HepG2 (cell line): Measurements from ENCODE around the gene UBAC2. TPM values are rescaled to one million over a fixed set of nuclear protein-coding genes. Genes with fewer than 3 reads are reported as not detected.

Experiments used
- ATAC-seq: fragments of 200-7000 bp; cut with Tn5 transposase; 3 replicates; pipeline ENCODE4 v1.9.1; 2020; ENCODE audit warnings: mild to moderate bottlenecking, moderate library complexity
- BruUV-seq: library from RNA; stranded (reverse); fragments of 400-500 nt; replicated peaks from 2 replicates; lab custom pipeline; 2021; lab: Mats Ljungman, UMichigan
- CTCF ChIA-PET: fragments of 300-600 bp; formaldehyde crosslinking; extraction: SDS; loops from one replicate; lab custom pipeline; 2021; ENCODE audit warnings: low total read pairs, inconsistent platforms, low intra/inter-chr PET ratio; lab: Yijun Ruan, JAX
- POLR2A ChIA-PET: fragments of 350-600 bp; sonication (Branson Sonifier 250); formaldehyde crosslinking; loops from one replicate; lab custom pipeline; 2020; ENCODE audit warnings: antibody characterized with exemption, inconsistent platforms; lab: Yijun Ruan, JAX
- DNase-seq: peaks from one replicate; pipeline ENCODE4 v3.0.0-alpha.2; 2015; ENCODE audit warnings: low spot score
- FAIRE-seq: peaks from 3 replicates; lab custom pipeline; 2011; peaks lifted over from hg19 to GRCh38; lab: Jason Lieb, UNC
- H2AFZ ChIP-seq: one replicate; pipeline ENCODE4 v1.6.1; 2011; ENCODE audit warnings: low read length, inconsistent platforms
- H3K27ac ChIP-seq: fragments of 300-600 bp; 3 replicates; pipeline ENCODE4 v1.8.0; 2011; ENCODE audit warnings: mixed run types, mild to moderate bottlenecking, mixed read lengths, low read length, inconsistent platforms; ENCODE audit not compliant: insufficient read depth; ENCODE audit errors: extremely low read length
- H3K27me3 ChIP-seq, 2 experiments: fragments of 200-600 bp in 1 of 2; 2 replicates in 1 of 2; 3 replicates in 1 of 2; pipeline versions ENCODE4 v1.6.0 to v1.8.0; 2011; ENCODE audit warnings: low read length in 2 of 2, mild to moderate bottlenecking in 2 of 2, moderate library complexity in 2 of 2, inconsistent platforms in 1 of 2; ENCODE audit not compliant: insufficient read depth in 2 of 2, control insufficient read depth in 1 of 2
- H3K36me3 ChIP-seq, 2 experiments: fragments of 200-600 bp in 1 of 2; replicated peaks in 1 of 2; 2 replicates in 1 of 2; 3 replicates in 1 of 2; pipeline versions ENCODE4 v1.5.1 to v1.8.0; 2011; ENCODE audit warnings: low read length in 2 of 2, inconsistent platforms in 1 of 2; ENCODE audit not compliant: insufficient read depth in 2 of 2, control insufficient read depth in 1 of 2
- H3K4me1 ChIP-seq: 2 replicates; pipeline ENCODE4 v1.5.1; 2012; ENCODE audit warnings: low read length, inconsistent platforms; ENCODE audit not compliant: insufficient read depth
- H3K4me2 ChIP-seq: 2 replicates; pipeline ENCODE4 v1.6.0; 2011; ENCODE audit warnings: low read depth, low read length, inconsistent platforms
- H3K4me3 ChIP-seq, 3 experiments: fragments of 200-600 bp in 1 of 3; sonication (generic), shearing (Covaris generic) in 1 of 3; replicated peaks in 1 of 3; 2 replicates each; pipeline ENCODE4 v1.5.1; 2011 to 2016; ENCODE audit warnings: low read length in 3 of 3, inconsistent platforms in 2 of 3, low read depth in 2 of 3, mild to moderate bottlenecking in 2 of 3, control low read depth in 1 of 3, mixed read lengths in 1 of 3; ENCODE audit not compliant: insufficient read depth in 1 of 3
- H3K79me2 ChIP-seq: one replicate; pipeline ENCODE4 v1.6.1; 2011; ENCODE audit warnings: low read length, inconsistent platforms; ENCODE audit not compliant: insufficient read depth
- H3K9ac ChIP-seq: 2 replicates; pipeline ENCODE4 v1.6.0; 2011; ENCODE audit warnings: mild to moderate bottlenecking, low read depth, low read length, inconsistent platforms; ENCODE audit not compliant: insufficient read depth
- H3K9me3 ChIP-seq: 2 replicates; pipeline ENCODE4 v1.5.1; 2012; ENCODE audit warnings: mild to moderate bottlenecking, low read length
- H4K20me1 ChIP-seq: 2 replicates; pipeline ENCODE4 v1.6.0; 2011; ENCODE audit warnings: inconsistent platforms, mild to moderate bottlenecking, low read length, moderate library complexity; ENCODE audit not compliant: insufficient read depth
- CEBPB ChIP-seq: IDR thresholded peaks from 2 replicates; pipeline ENCODE4 v1.6.1; 2011; ENCODE audit warnings: low read depth, low read length, improper control_type of control experiment, borderline replicate concordance
- MAFK ChIP-seq, 2 experiments: IDR thresholded peaks in 1 of 2; conservative IDR thresholded peaks in 1 of 2; 2 replicates each; pipeline ENCODE4 v1.6.1; 2011; ENCODE audit warnings: improper control_type of control experiment in 2 of 2, low read length in 2 of 2
- MXD3 ChIP-seq: IDR thresholded peaks from 2 replicates; pipeline ENCODE4 v1.6.1; 2016; ENCODE audit warnings: mild to moderate bottlenecking, missing biosample characterization, missing genetic modification reagents
- THAP7 ChIP-seq: sonication (generic); formaldehyde crosslinking; IDR thresholded peaks from 2 replicates; pipeline ENCODE4 v1.8.1; 2023; ENCODE audit warnings: mild to moderate bottlenecking, missing genetic modification reagents
- ZBTB10 ChIP-seq: sonication (generic); formaldehyde crosslinking; IDR thresholded peaks from 2 replicates; pipeline ENCODE4 v1.4.0; 2020; ENCODE audit warnings: missing genetic modification reagents, borderline replicate concordance
- ZNF7 ChIP-seq: IDR thresholded peaks from 2 replicates; pipeline ENCODE4 v1.6.1; 2016; ENCODE audit warnings: missing biosample characterization, missing genetic modification reagents
- ZNF709 ChIP-seq: sonication (generic); formaldehyde crosslinking; IDR thresholded peaks from 2 replicates; pipeline ENCODE4 v1.5.0; 2020; ENCODE audit warnings: mild to moderate bottlenecking, missing genetic modification reagents
- ZNF816 ChIP-seq: sonication (generic); formaldehyde crosslinking; IDR thresholded peaks from 2 replicates; pipeline ENCODE4 v1.8.0; 2022; ENCODE audit warnings: missing genetic modification reagents, mild to moderate bottlenecking, borderline replicate concordance
- WGBS: methylation state at CpG from one replicate; pipeline ENCODE4 v1.1.6; 2017; ENCODE audit warnings: low lambda C conversion rate; 5-methylcytosine and 5-hydroxymethylcytosine counted together
- in situ Hi-C: cut with HindIII; loops from 2 replicates; pipeline ENCODE4 v1.10.0; 2017; ENCODE audit warnings: low pct_unique_long_range_greater_than_20kb; ENCODE audit not compliant: extremely low pct_ligation_motif_present
- intact Hi-C: fragments of 100-400 bp; cut with micrococcal nuclease; formaldehyde crosslinking; loops from one replicate; pipeline ENCODE4 v1.10.0; 2022; ENCODE audit not compliant: unreplicated experiment
- polyA plus RNA-seq, 8 experiments: library from polyadenylated mRNA; depleted of rRNA in 3 of 8; stranded (reverse) in 7 of 8; unstranded in 1 of 8; fragments of >200 nt; fragmentation: Illumina TruSeq in 4 of 8; extraction: Trizol in 4 of 8; gene quantifications; 2 replicates each; pipeline versions ENCODE4 v1.2.1 to v1.2.3, GENCODE V29; 2011 to 2016; ENCODE audit warnings: low read depth in 4 of 8, missing spikeins in 1 of 8, mixed read lengths in 1 of 8; ENCODE audit not compliant: insufficient read depth in 1 of 8
- total RNA-seq, 5 experiments: library from RNA; depleted of rRNA; stranded (reverse); fragments of >200 nt; fragmentation: Illumina TruSeq; extraction: Trizol; gene quantifications; 2 replicates each; pipeline ENCODE4 v1.2.3, GENCODE V29; 2016; ENCODE audit warnings: low read depth in 1 of 5
- TF ChIP-seq, protein P1 (sequence below): IDR thresholded peaks from 2 replicates; pipeline ENCODE4 v1.6.1; 2018; ENCODE audit warnings: missing genetic modification reagents, mild to moderate bottlenecking, missing compliant biosample characterization

Gene UBAC2
- total and polyA plus RNA-seq, 2 of the 13 experiments (the other 11 are each of a cell fraction or from before 2014, with no cell fraction given) = 61.3 to 80.8 TPM

DNA sequence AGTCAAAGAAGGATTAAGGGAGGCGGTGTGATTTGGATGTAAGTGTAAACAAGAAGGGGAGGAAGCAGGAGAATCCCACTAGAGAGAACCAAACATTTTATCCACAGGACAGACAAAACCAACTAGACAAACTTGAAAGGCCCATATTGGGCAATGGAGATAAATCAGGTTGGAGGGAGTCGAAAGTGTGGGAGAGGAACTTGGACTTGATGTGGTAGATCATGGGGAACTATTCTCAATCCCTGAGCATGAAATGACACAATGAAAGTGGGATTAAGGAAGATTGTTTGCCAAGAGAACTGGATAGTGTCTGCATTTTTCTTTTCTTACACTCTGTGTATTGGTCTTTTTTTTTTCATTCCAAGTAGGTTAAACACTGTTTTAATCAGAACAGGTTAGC lies 88.6 kb downstream of the UBAC2 start (continued):
- TF ChIP-seq ZBTB10 (no peak), MAFK (conservative IDR thresholded peaks at IDR 0.05 in 1 of 2, IDR thresholded peaks at IDR 0.05 in 1 of 2; ENCODE audit: low read length in 2 of 2) (no peak), ZNF816 (no peak), CEBPB (no peak)

GRCh38 chr13:99289674-99290337 lies 89.2 kb downstream of the UBAC2 start:
- in situ Hi-C loops (no loop called here), intact Hi-C loops (no loop called here)
- ATAC-seq (no peak), DNase-seq (no peak), FAIRE-seq (no peak)
- no peaks in the 10 kb centered on the region for H3K9me3 ChIP-seq
- no peak overlapping the region for H3K27ac ChIP-seq
- H3K36me3 ChIP-seq = peaks cover 2 to 6% of the 10 kb centered on the region in 2 experiments; a peak in 3 of 5 replicates
- BruUV-seq = no TSS peak
- TF ChIP-seq ZNF709 (CRISPR knock-in tag) (no peak), THAP7 (CRISPR knock-in tag) (no peak), ZNF7 (CRISPR knock-in tag) (no peak), MXD3 (CRISPR knock-in tag) (no peak)
- TF ChIP-seq, protein P1, sequence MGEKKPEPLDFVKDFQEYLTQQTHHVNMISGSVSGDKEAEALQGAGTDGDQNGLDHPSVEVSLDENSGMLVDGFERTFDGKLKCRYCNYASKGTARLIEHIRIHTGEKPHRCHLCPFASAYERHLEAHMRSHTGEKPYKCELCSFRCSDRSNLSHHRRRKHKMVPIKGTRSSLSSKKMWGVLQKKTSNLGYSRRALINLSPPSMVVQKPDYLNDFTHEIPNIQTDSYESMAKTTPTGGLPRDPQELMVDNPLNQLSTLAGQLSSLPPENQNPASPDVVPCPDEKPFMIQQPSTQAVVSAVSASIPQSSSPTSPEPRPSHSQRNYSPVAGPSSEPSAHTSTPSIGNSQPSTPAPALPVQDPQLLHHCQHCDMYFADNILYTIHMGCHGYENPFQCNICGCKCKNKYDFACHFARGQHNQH = no peak
- H3K9ac ChIP-seq = no peak overlapping the region
- H4K20me1 ChIP-seq = no peaks in the 10 kb centered on the region
- CTCF ChIA-PET = no interaction called here
- no peaks in the 10 kb centered on the region for H3K79me2 ChIP-seq
- no peaks in the 10 kb centered on the region for H3K27me3 ChIP-seq
- no peak overlapping the region for H3K4me2 ChIP-seq
- WGBS = 95% methylated on average over 7 of the region's 7 CpGs
- peaks cover 14% of the 10 kb centered on the region for H3K4me1 ChIP-seq
- POLR2A ChIA-PET = no interaction called here
- H3K4me3 ChIP-seq = no peak overlapping the region
- no peak overlapping the region for H2AFZ ChIP-seq
